Fibroblast of the conjunctiva (primary cell): ENCODE results near the gene FBXO41.
A peak's percentile ranks its signal among the peaks of the same experiment; 100 is the strongest.
"Not testable (repeated sequence)": the region's sequence is repeated elsewhere in the genome, so short reads cannot be mapped to it uniquely, and the experiment has no call there.

Source experiments
- DNase-seq: peaks from one replicate; pipeline ENCODE4 v3.0.0-alpha.2; 2010; ENCODE audit warnings: low read depth

The FBXO41 gene

DNA sequence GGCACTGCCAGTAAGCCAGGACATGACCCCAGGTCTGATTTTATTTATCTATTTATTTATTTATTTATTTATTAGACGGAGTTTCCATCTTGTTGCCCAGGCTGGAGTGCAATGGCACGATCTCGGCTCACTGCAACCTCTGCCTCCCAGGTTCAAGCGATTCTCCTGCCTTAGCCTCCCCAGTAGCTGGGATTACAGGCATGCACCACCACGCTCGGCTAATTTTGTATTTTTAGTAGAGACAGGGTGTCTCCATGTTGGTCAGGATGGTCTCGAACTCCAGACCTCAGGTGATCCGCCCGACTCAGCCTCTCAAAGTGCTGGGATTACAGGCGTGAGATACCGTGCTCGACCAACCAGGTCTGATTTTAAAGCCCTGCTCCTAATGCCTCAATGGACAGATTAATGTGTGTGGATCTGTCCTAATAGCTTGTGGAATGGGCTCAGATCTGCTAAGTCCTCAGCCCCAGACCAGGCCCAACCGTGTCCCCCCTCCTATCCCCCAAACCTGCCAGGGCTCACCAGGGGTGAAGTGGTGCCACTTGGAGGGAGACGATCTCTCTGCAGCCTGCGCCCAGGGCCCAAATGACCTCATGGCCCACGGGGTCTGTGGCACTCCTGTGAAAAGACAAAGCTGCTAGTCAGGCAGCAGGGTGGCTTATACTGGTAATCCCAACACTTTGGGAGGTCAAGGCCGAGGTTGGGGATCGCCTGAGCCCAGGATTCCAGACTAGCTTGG lies 21.4 kb downstream of the FBXO41 start:
- not testable (repeated sequence) for DNase-seq

DNA sequence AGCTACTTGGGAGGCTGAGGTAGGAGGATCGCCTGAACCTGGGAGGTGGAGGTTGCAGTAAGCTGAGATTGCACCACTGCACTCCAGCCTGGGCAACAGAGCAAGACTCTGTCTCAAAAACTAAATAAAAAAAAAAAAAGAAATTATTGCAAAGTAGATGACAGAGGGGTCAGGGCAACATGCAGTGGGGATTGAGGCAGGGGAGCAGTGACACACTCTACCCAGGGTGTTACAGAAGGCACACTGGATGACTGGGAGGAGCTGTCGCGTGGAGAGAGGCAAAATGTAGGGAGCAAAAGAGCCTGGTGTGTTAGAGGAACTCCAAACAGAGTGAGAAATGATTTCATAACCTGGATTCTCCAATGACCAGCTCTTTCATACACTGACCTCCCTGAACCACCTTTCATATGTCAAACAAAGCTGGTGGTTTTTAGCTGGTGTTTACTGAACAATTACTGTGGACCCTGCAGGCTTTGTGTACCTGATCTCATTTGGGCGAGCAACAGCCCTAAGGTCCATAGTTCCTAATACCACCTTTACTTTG lies 22.1 kb downstream of the FBXO41 start:
- no peak for DNase-seq

DNA sequence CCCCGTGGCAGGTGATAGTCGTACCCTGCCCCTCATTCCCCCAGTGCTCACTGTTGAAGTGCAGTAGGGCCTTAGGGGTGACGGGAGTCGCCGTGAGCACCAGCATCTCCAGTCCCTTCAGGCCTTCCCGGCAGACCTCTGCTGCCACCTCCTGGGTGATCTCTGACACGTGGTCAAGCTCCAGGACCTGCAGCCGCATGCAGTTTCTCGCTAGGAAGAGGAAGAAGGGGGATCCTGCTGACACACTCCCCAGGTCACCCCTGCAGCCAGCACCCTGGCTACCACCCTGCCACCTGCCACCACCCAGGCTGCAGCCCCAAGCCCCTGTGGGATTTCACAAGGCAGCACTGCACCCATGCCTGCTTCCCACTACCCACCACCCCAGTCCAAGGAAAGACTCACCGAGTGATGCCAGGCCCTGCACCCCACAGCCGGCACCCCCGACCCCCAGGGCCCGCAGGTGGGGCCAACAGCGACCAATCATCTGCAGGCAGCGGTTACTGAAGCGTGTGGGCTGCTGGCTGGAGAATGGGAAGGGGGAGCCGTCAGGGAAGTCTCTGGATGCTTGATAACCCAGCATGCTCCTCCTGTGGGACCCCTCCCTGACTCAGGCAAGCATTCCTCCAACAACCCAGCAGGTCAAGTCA lies 23.8 kb downstream of the FBXO41 start:
- DNase-seq = peak; percentile 18

DNA sequence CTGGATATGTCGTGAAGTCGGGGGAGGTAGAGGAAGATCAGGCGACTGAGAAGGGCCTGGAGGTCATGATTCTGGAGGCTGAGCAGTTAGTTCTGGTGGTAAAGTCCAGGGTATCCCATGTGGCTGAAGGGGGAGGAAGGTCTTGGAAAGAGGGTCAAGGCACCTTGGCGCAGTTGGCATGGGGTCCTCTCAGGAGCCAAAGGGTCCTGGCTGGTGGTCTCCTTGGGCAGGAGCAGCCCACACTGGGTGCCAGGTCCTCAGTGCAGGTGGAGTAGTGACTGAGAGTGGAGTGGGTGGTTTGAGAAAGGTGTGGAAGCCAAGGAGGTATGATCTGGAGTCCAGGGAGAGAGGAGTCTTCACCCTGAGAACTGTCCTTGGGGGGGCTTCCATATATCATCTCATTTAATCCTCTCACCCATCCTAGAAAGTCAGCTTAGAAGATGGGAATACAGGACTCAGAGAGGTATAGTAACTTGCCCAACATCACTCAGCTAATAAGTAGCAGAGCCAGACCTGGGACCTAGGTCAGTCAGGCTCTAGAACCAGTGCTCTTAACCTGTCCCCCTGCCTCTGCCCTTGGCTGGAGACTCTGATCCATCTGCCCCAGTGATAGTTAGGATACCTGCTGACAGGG lies 24.5 kb downstream of the FBXO41 start:
- DNase-seq = no peak

DNA sequence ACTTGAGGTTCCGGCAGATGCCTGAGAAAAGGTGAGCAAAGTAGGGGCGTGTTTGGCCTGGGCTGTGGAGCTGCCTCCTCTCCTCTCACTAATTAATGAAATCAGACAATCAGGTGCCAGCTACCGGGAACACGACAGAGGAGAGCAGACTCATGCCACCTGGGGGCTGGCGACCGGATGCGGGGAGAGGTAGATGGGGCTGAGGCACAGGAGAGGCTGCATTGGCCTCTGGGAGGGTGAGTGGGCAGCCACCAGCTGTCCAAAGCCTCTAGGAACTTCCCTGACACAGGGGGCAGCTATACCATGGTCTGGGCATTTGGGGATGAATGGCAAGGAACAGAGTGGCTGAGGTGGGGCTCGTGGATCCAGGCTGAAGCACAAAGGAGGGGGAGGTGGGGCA lies 25.0 kb downstream of the FBXO41 start:
- no peak for DNase-seq

GRCh38 chr2:73258913-73259215 lies 25.4 kb downstream of the FBXO41 start:
- DNase-seq = no peak

- no peak for DNase-seq
Observed at GRCh38 chr2:73258186-73258912, 25.9 kb downstream of the FBXO41 start.

DNA sequence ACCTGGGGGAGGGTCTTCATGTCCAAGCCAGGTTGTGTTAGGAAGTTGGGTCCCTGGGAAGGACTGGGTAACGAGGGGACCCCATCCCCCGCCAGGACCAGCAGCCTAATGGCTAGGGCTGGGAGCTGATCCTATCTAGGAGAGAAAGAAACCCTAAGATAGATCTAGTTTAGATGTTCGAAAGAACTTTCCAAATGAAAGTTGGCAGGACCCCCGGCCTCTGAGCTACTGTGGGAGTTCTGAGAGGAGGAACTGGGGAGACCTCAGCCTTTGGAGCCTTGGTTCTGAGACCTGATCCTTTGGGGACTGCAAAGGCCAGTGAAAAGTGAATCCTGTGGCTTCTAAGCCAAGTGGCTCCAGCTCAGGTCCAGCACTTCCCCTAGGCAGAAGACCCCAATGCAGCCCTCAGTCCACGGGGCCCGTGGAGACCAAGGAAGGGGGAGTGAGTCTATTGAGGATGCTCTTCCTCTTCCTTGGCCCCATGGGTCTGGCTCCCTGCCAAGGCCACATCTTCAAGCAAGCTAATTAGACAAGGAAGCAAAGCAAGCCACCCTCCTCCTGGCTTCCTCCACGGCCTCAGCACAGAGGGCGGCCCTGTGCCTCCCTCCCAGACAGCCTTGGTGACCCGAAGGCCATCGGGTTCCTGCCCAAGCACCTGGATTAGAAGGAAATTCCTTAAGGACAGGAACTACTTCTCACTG lies 26.7 kb downstream of the FBXO41 start:
- DNase-seq = no peak

- no peak for DNase-seq
Observed at GRCh38 chr2:73257021-73257420, 27.3 kb downstream of the FBXO41 start.

GRCh38 chr2:73256618-73256922 lies 27.7 kb downstream of the FBXO41 start:
- no peak for DNase-seq

- DNase-seq = no peak
Observed at GRCh38 chr2:73255907-73256617, 28.2 kb downstream of the FBXO41 start.

DNA sequence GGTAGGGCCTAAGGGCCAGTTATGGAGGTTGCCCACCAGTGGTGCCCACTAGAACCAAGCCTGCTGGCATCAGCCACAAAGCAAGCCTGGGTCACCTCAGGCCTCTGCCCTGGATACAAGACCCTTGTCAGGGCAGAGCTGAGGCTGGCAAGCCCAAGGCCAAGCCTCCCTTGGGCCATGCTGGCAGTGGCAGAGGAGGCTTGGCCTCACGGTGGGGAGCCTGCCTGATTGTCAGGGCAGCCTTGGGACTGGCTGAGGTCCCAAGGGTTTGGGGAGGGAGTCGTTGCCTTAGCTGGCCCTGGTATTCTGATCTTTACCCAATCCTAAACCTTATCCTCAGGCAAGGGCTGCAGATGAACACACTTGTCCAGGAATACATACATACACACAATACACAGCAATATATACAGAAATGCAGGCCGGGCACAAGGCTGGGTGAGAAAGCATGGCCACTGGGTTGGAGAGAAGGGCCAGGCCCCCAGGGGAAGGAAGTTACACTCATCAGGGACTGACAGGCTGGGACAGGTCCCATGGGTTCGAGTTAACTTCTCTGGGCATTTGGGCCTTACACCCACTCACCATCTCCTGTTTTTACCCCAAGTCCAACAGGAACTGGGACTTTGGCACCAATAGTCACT lies 29.2 kb downstream of the FBXO41 start:
- DNase-seq = no peak

- DNase-seq = no peak
Observed at GRCh38 chr2:73254343-73255006, 29.8 kb downstream of the FBXO41 start.

- no peak for DNase-seq
Observed at GRCh38 chr2:73253901-73254300, 30.4 kb downstream of the FBXO41 start.

- DNase-seq = no peak
Observed at GRCh38 chr2:73253400-73253799, 30.9 kb downstream of the FBXO41 start.

- DNase-seq = no peak
Observed at GRCh38 chr2:73252238-73253027, 31.8 kb downstream of the FBXO41 start.

DNA sequence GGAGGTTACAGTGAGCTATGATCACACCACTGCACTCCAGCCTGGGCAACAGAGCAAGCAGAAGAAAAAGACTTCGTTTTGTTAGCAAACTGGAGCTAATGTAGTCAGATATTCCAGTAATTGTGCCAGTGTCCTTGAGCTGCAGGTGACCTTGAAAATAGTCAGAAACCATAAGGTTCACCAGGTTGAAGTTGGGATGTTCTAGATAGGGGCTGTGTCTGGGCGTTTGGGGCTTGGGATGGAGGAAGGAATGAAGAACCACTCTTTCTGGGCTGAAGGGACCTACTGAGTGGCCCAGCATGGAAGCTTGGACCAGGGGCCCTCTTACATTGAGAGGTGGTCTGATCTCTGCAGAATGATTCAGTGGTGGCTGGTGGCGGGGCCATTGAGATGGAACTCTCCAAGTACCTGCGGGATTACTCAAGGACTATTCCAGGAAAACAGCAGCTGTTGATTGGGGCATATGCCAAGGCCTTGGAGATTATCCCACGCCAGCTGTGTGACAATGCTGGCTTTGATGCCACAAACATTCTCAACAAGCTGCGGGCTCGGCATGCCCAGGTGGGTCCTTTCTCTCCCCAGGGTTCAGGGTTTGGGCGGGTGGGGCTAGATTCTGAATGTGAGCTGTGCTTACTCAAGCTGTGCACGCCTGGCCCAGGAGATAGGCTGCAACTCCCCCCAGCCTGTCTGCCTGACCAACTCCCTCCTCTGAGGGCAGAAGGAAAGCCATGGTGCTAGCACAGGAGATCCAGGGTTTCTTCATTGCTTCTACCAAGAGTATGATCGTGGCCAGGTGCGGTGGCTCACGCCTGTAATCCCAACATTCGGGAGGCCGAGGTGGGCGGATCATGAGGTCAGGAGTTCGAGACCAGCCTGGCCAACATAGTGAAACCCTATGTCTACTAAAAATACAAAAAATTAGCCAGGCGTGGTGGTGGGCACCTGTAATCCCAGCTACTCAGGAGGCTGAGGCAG lies 33.1 kb downstream of the FBXO41 start:
- DNase-seq = no peak

DNA sequence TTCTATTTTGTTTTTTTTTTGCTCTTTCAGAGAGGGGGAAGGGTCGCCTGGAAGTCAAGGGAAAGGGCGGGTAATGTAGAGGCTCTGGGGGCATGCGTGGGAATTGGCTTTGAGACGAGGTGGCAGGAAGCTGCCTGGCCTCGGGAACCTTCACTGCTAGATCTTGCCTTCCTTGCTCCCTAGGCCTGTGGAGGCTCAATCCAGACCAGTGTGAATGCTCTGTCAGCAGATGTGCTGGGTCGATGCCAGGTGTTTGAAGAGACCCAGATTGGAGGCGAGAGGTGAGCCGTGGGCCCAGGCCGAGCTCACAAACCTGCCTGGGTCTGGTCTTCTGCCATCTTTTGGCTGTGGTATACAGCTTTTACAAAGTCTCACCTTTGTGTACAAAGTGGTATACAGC lies 34.6 kb downstream of the FBXO41 start:
- no peak for DNase-seq
